ENCODE measurements around the gene EDIL3. TPM values are rescaled to one million over a fixed set of nuclear protein-coding genes. Genes with fewer than 3 reads are reported as not detected.

The EDIL3 gene
- polyA plus RNA-seq, 1 donor (not counting 4 experiments of a cell fraction or from before 2014, with no cell fraction given), result 0.34 TPM

DNA sequence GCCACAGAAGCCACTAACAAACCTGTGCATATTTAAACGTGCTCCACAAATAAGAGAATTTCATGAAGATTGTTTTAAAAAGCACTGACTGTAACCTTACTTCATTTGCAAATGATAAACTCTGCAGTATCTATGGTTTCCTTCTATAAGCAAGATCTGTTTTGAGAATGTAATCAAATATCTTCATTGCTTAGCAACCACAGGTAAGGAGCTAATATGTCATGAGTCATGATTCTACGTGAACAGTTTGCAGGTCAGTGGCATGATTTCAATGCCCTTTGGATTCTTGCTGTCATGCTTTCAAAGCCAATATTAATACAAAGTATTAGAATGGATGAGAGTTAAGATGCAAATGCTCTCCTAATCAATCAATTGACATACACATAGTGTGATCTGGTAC, 325.0 kb downstream of the EDIL3 start:
- dilution Hi-C loops (cut with MboI; ENCODE audit: extremely low pct_ligation_motif_present, low sequenced_read_pairs), result no loop called here
- Histone ChIP-seq H2AFZ (ENCODE audit: control insufficient read depth, low read length) (no peak overlapping the region), H3K9ac (ENCODE audit: control insufficient read depth, extremely low read depth, insufficient read depth, low read length) (no peak overlapping the region), H3K9me3 (ENCODE audit: control insufficient read depth, low read depth, low read length) (no peaks in the 10 kb centered on the region), H3K4me1 (ENCODE audit: control insufficient read depth, extremely low read depth, insufficient read depth, low read length) (no peaks in the 10 kb centered on the region), H3K27me3 (ENCODE audit: control insufficient read depth, extremely low read depth, insufficient read depth, low read length) (no peaks in the 10 kb centered on the region), H3K27ac (ENCODE audit: control insufficient read depth, insufficient read depth, low read length) (no peak overlapping the region), H3K79me2 (ENCODE audit: control insufficient read depth, insufficient read depth, low read length) (no peaks in the 10 kb centered on the region), H3K36me3 (ENCODE audit: control insufficient read depth in 2 of 2, extremely low read depth in 1 of 2, insufficient read depth in 2 of 2, low read length in 2 of 2) (no peaks in the 10 kb centered on the region), H3K4me3 (ENCODE audit: control insufficient read depth in 2 of 3, extremely low read depth in 1 of 3, insufficient read depth in 2 of 3, low read depth in 1 of 3, low read length in 3 of 3) (no peak overlapping the region), H4K20me1 (ENCODE audit: control insufficient read depth, extremely low read depth, insufficient read depth, low read length) (no peaks in the 10 kb centered on the region), H3K9me1 (ENCODE audit: control insufficient read depth, extremely low read depth, insufficient read depth, low read length) (no peaks in the 10 kb centered on the region), H3K4me2 (ENCODE audit: control insufficient read depth, extremely low read depth, insufficient read depth, low read depth, low read length) (no peak overlapping the region)
- DNase-seq (ENCODE audit: low read depth, low spot score), result no peak
- no peak for TF ChIP-seq EZH2 (IDR thresholded peaks at IDR 0.05; ENCODE audit: low read length)
- TF ChIP-seq, protein P1, sequence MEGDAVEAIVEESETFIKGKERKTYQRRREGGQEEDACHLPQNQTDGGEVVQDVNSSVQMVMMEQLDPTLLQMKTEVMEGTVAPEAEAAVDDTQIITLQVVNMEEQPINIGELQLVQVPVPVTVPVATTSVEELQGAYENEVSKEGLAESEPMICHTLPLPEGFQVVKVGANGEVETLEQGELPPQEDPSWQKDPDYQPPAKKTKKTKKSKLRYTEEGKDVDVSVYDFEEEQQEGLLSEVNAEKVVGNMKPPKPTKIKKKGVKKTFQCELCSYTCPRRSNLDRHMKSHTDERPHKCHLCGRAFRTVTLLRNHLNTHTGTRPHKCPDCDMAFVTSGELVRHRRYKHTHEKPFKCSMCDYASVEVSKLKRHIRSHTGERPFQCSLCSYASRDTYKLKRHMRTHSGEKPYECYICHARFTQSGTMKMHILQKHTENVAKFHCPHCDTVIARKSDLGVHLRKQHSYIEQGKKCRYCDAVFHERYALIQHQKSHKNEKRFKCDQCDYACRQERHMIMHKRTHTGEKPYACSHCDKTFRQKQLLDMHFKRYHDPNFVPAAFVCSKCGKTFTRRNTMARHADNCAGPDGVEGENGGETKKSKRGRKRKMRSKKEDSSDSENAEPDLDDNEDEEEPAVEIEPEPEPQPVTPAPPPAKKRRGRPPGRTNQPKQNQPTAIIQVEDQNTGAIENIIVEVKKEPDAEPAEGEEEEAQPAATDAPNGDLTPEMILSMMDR (optimal IDR thresholded peaks at IDR 0.05 in 1 of 3, IDR thresholded peaks at IDR 0.05 in 1 of 3, conservative IDR thresholded peaks at IDR 0.05 in 1 of 3; ENCODE audit: extremely low read depth in 1 of 3, insufficient read depth in 2 of 3, low read length in 3 of 3), result no peak
- FAIRE-seq, result no peak

DNA sequence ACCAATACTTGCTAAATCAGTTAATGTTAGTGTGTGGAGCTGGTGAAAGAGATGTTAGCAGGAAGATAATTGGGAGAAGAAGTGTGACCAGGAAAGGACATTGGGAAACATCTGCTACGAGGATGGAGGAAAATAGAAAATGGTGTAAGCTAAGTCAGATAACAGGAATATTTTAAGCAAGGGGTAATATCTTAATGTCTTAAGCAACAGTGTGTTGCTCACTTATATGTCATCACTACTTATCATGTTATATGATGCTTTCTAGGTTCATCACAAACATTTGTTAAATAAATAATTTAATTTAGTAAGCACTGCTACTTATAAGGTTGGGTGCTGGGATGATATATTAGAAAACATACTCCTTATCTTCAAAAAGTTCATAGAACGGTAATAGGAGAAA, 326.1 kb downstream of the EDIL3 start:
- no peak overlapping the region for H3K9ac ChIP-seq (ENCODE audit: control insufficient read depth, extremely low read depth, insufficient read depth, low read length)

More for the DNA sequence above, 326.1 kb downstream of the EDIL3 start:
- FAIRE-seq (no peak), DNase-seq (ENCODE audit: low read depth, low spot score) (no peak)
- dilution Hi-C loops (cut with MboI; ENCODE audit: extremely low pct_ligation_motif_present, low sequenced_read_pairs), result no loop called here
- Histone ChIP-seq H3K79me2 (ENCODE audit: control insufficient read depth, insufficient read depth, low read length) (no peaks in the 10 kb centered on the region), H3K4me3 (ENCODE audit: control insufficient read depth in 2 of 3, extremely low read depth in 1 of 3, insufficient read depth in 2 of 3, low read depth in 1 of 3, low read length in 3 of 3) (no peak overlapping the region), H3K9me3 (ENCODE audit: control insufficient read depth, low read depth, low read length) (no peaks in the 10 kb centered on the region), H3K4me2 (ENCODE audit: control insufficient read depth, extremely low read depth, insufficient read depth, low read depth, low read length) (no peak overlapping the region), H3K9me1 (ENCODE audit: control insufficient read depth, extremely low read depth, insufficient read depth, low read length) (no peaks in the 10 kb centered on the region), H3K36me3 (ENCODE audit: control insufficient read depth in 2 of 2, extremely low read depth in 1 of 2, insufficient read depth in 2 of 2, low read length in 2 of 2) (no peaks in the 10 kb centered on the region), H3K4me1 (ENCODE audit: control insufficient read depth, extremely low read depth, insufficient read depth, low read length) (no peaks in the 10 kb centered on the region), H2AFZ (ENCODE audit: control insufficient read depth, low read length) (no peak overlapping the region), H3K27me3 (ENCODE audit: control insufficient read depth, extremely low read depth, insufficient read depth, low read length) (no peaks in the 10 kb centered on the region), H4K20me1 (ENCODE audit: control insufficient read depth, extremely low read depth, insufficient read depth, low read length) (no peaks in the 10 kb centered on the region), H3K27ac (ENCODE audit: control insufficient read depth, insufficient read depth, low read length) (no peak overlapping the region)
- TF ChIP-seq, protein P1 (optimal IDR thresholded peaks at IDR 0.05 in 1 of 3, IDR thresholded peaks at IDR 0.05 in 1 of 3, conservative IDR thresholded peaks at IDR 0.05 in 1 of 3; ENCODE audit: extremely low read depth in 1 of 3, insufficient read depth in 2 of 3, low read length in 3 of 3), result no peak
- no peak for TF ChIP-seq EZH2 (IDR thresholded peaks at IDR 0.05; ENCODE audit: low read length)

All from keratinocyte (primary cell).